GM12892 (cell line): ENCODE measurements around the gene LRCH4.

Experiments used
- POLR2A ChIP-seq: IDR thresholded peaks from 2 replicates; pipeline ENCODE4 v1.6.1; 2011; ENCODE audit warnings: low read depth, low read length, control low read depth
- POLR2AphosphoS5 ChIP-seq: IDR thresholded peaks from 2 replicates; pipeline ENCODE4 v1.6.1; 2011; ENCODE audit warnings: low read depth, low read length, control low read depth

DNA sequence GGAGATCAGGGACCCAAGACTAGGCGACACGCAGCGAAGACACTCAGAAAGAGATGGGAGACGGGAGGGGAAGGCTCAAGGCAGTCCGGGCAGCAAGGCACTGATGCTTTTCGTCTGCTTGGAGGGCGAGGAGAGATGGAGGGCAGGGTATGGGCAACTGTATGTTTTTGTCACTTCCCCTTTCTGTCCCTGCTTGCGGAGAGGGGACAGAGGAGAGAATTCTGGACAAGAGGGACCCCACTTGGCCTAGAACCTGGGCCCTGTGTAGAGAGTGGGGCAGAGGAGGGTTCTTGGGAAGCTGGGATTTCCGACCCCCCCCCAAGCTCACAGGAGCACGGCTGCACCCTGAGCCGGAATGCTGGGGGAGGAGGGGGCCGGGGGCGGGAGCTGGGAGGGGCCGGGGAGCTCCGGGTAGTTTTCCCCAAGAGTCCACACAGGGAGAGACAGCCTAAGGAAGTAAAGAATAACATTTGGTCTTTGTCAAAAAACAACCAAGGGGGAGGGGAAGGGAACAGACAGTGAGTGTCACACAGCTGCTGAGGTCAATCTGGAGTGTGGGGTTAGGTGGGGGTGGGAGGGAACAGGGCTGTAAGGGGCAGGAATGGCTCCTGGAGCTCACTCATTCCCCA, 1.8 kb downstream of the LRCH4 start:
- TF ChIP-seq POLR2A, result no peak
- TF ChIP-seq POLR2AphosphoS5, result no peak
